HepG2 (cell line): Measurements from ENCODE around the gene PUS3. TPM values are rescaled to one million over a fixed set of nuclear protein-coding genes. Genes with fewer than 3 reads are reported as not detected.

ENCODE experiments used
- ARID2 ChIP-seq: sonication (generic); formaldehyde crosslinking; IDR thresholded peaks from 2 replicates; pipeline ENCODE4 v1.8.1; 2022; ENCODE audit warnings: mild to moderate bottlenecking, missing genetic modification reagents, borderline replicate concordance
- DMAP1 ChIP-seq: IDR thresholded peaks from 2 replicates; pipeline ENCODE4 v1.6.1; 2016
- FOXM1 ChIP-seq: sonication (generic); formaldehyde crosslinking; IDR thresholded peaks from 2 replicates; pipeline ENCODE4 v1.5.0; 2020; ENCODE audit warnings: missing genetic modification reagents
- KDM3A ChIP-seq: IDR thresholded peaks from 2 replicates; pipeline ENCODE4 v1.6.1; 2018; ENCODE audit warnings: low read depth, missing compliant biosample characterization
- MEIS2 ChIP-seq: sonication (generic); formaldehyde crosslinking; IDR thresholded peaks from 2 replicates; pipeline ENCODE4 v1.9.0; 2021; ENCODE audit warnings: mild to moderate bottlenecking, missing genetic modification reagents
- SALL2 ChIP-seq: sonication (generic); formaldehyde crosslinking; IDR thresholded peaks from 2 replicates; pipeline ENCODE4 v1.8.1; 2023; ENCODE audit warnings: mild to moderate bottlenecking, missing genetic modification reagents, inconsistent platforms
- SRSF1 ChIP-seq: fragments of 200-400 bp; formaldehyde crosslinking; optimal IDR thresholded peaks from 2 replicates; pipeline ENCODE3; 2017; ENCODE audit warnings: mild to moderate bottlenecking, low read depth, low read length, moderate library complexity
- ZNF17 ChIP-seq: sonication (generic); formaldehyde crosslinking; IDR thresholded peaks from 2 replicates; pipeline ENCODE4 v1.5.0; 2020; ENCODE audit warnings: mild to moderate bottlenecking, missing genetic modification reagents
- ZNF552 ChIP-seq: sonication (generic); formaldehyde crosslinking; IDR thresholded peaks from 2 replicates; pipeline ENCODE4 v1.9.0; 2022; ENCODE audit warnings: missing genetic modification reagents, mild to moderate bottlenecking, borderline replicate concordance
- polyA plus RNA-seq, 8 experiments: library from polyadenylated mRNA; depleted of rRNA in 3 of 8; stranded (reverse) in 7 of 8; unstranded in 1 of 8; fragments of >200 nt; fragmentation: Illumina TruSeq in 4 of 8; extraction: Trizol in 4 of 8; gene quantifications; 2 replicates each; pipeline versions ENCODE4 v1.2.1 to v1.2.3, GENCODE V29; 2011 to 2016; ENCODE audit warnings: low read depth in 4 of 8, missing spikeins in 1 of 8, mixed read lengths in 1 of 8; ENCODE audit not compliant: insufficient read depth in 1 of 8
- total RNA-seq, 5 experiments: library from RNA; depleted of rRNA; stranded (reverse); fragments of >200 nt; fragmentation: Illumina TruSeq; extraction: Trizol; gene quantifications; 2 replicates each; pipeline ENCODE4 v1.2.3, GENCODE V29; 2016; ENCODE audit warnings: low read depth in 1 of 5
- TF ChIP-seq, protein P1 (sequence below): IDR thresholded peaks from 2 replicates; pipeline ENCODE4 v1.4.0; 2020; ENCODE audit warnings: mild to moderate bottlenecking, missing genetic modification reagents
- TF ChIP-seq, protein P2 (sequence below): sonication (generic); formaldehyde crosslinking; IDR thresholded peaks from 2 replicates; pipeline ENCODE4 v1.9.0; 2021; ENCODE audit warnings: missing genetic modification reagents, borderline replicate concordance
- TF ChIP-seq, protein P3 (sequence below): sonication (generic); formaldehyde crosslinking; IDR thresholded peaks from 2 replicates; pipeline ENCODE4 v1.4.0; 2020; ENCODE audit warnings: missing genetic modification reagents
- TF ChIP-seq, protein P4 (sequence below): sonication (generic); formaldehyde crosslinking; IDR thresholded peaks from 2 replicates; pipeline ENCODE4 v1.8.0; 2022; ENCODE audit warnings: mild to moderate bottlenecking, missing genetic modification reagents, moderate library complexity
- TF ChIP-seq, protein P5 (sequence below): sonication (generic); formaldehyde crosslinking; IDR thresholded peaks from 2 replicates; pipeline ENCODE4 v1.4.0; 2020; ENCODE audit warnings: missing genetic modification reagents, mild to moderate bottlenecking, borderline replicate concordance

PUS3 gene
- total and polyA plus RNA-seq, 2 of the 13 experiments (the other 11 are each of a cell fraction or from before 2014, with no cell fraction given) = 6.0 to 18.2 TPM

DNA sequence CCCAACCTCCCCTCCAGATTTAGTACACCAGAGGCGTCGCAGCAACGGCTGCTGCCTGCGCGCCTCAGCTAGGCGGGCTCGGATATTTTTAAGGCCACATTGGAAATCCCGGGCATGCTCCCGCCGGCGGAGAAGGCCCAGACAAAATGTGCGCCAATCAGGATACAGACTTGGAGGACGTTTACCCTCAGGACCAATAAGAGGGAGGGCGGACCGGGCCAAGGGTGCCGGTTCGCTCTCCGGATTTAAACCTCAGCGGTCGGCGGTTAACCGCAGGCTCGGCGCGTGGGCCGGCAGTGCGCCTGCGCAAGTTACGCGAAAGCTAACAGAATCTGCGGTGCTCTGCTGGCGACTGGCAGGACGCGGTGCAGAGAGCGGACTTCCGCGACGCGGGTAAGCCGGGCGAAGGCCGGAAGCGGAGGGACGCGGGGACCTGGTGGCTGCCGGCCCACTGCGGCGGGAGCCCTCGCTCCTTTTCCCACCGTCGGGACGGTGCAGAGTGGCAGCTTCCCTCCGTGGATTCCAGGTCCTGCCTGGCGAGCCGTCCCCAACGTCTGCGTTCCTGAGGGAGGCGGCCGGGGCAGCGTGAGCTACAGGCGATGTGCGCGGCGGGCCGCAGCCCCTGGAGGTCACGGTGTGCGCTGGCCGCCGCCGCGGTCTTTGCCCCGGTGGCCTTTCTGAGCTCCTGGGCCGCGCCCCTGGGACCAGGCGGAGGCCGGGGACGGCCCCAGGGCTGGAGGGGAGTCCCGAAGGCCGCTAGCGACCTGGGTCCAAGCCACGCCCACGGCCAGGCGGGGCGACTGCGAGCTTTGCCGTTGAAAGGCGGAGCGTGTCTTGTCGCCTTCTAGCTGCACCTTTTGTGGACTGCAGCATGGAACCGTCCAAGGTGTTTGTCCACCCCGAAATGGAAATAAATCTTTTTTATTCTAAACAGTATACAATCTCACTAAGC, 15.4 kb downstream of the PUS3 start, which contains the start of gene HYLS1 (continued):
- TF ChIP-seq DMAP1 (CRISPR knock-in tag) (peak; percentile 60), SALL2 (CRISPR knock-in tag) (peak; percentile 22; the same call in 1 of the 2 replicates), FOXM1 (CRISPR knock-in tag) (0 out of 2 replicates have a peak, but pooled peaks have one; percentile 25), ARID2 (CRISPR knock-in tag) (no peak), KDM3A (0 out of 2 replicates have a peak, but pooled peaks have one; percentile 29), ZNF552 (peak; percentile 84), MEIS2 (no peak), ZNF17 (CRISPR knock-in tag) (no peak), SRSF1 (no peak)
- TF ChIP-seq, protein P1, sequence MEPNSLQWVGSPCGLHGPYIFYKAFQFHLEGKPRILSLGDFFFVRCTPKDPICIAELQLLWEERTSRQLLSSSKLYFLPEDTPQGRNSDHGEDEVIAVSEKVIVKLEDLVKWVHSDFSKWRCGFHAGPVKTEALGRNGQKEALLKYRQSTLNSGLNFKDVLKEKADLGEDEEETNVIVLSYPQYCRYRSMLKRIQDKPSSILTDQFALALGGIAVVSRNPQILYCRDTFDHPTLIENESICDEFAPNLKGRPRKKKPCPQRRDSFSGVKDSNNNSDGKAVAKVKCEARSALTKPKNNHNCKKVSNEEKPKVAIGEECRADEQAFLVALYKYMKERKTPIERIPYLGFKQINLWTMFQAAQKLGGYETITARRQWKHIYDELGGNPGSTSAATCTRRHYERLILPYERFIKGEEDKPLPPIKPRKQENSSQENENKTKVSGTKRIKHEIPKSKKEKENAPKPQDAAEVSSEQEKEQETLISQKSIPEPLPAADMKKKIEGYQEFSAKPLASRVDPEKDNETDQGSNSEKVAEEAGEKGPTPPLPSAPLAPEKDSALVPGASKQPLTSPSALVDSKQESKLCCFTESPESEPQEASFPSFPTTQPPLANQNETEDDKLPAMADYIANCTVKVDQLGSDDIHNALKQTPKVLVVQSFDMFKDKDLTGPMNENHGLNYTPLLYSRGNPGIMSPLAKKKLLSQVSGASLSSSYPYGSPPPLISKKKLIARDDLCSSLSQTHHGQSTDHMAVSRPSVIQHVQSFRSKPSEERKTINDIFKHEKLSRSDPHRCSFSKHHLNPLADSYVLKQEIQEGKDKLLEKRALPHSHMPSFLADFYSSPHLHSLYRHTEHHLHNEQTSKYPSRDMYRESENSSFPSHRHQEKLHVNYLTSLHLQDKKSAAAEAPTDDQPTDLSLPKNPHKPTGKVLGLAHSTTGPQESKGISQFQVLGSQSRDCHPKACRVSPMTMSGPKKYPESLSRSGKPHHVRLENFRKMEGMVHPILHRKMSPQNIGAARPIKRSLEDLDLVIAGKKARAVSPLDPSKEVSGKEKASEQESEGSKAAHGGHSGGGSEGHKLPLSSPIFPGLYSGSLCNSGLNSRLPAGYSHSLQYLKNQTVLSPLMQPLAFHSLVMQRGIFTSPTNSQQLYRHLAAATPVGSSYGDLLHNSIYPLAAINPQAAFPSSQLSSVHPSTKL (CRISPR knock-in tag) = 0 out of 2 replicates have a peak, but pooled peaks have one; percentile 30
- TF ChIP-seq, protein P2, sequence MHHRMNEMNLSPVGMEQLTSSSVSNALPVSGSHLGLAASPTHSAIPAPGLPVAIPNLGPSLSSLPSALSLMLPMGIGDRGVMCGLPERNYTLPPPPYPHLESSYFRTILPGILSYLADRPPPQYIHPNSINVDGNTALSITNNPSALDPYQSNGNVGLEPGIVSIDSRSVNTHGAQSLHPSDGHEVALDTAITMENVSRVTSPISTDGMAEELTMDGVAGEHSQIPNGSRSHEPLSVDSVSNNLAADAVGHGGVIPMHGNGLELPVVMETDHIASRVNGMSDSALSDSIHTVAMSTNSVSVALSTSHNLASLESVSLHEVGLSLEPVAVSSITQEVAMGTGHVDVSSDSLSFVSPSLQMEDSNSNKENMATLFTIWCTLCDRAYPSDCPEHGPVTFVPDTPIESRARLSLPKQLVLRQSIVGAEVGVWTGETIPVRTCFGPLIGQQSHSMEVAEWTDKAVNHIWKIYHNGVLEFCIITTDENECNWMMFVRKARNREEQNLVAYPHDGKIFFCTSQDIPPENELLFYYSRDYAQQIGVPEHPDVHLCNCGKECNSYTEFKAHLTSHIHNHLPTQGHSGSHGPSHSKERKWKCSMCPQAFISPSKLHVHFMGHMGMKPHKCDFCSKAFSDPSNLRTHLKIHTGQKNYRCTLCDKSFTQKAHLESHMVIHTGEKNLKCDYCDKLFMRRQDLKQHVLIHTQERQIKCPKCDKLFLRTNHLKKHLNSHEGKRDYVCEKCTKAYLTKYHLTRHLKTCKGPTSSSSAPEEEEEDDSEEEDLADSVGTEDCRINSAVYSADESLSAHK (CRISPR knock-in tag) = no peak
- TF ChIP-seq, protein P3, sequence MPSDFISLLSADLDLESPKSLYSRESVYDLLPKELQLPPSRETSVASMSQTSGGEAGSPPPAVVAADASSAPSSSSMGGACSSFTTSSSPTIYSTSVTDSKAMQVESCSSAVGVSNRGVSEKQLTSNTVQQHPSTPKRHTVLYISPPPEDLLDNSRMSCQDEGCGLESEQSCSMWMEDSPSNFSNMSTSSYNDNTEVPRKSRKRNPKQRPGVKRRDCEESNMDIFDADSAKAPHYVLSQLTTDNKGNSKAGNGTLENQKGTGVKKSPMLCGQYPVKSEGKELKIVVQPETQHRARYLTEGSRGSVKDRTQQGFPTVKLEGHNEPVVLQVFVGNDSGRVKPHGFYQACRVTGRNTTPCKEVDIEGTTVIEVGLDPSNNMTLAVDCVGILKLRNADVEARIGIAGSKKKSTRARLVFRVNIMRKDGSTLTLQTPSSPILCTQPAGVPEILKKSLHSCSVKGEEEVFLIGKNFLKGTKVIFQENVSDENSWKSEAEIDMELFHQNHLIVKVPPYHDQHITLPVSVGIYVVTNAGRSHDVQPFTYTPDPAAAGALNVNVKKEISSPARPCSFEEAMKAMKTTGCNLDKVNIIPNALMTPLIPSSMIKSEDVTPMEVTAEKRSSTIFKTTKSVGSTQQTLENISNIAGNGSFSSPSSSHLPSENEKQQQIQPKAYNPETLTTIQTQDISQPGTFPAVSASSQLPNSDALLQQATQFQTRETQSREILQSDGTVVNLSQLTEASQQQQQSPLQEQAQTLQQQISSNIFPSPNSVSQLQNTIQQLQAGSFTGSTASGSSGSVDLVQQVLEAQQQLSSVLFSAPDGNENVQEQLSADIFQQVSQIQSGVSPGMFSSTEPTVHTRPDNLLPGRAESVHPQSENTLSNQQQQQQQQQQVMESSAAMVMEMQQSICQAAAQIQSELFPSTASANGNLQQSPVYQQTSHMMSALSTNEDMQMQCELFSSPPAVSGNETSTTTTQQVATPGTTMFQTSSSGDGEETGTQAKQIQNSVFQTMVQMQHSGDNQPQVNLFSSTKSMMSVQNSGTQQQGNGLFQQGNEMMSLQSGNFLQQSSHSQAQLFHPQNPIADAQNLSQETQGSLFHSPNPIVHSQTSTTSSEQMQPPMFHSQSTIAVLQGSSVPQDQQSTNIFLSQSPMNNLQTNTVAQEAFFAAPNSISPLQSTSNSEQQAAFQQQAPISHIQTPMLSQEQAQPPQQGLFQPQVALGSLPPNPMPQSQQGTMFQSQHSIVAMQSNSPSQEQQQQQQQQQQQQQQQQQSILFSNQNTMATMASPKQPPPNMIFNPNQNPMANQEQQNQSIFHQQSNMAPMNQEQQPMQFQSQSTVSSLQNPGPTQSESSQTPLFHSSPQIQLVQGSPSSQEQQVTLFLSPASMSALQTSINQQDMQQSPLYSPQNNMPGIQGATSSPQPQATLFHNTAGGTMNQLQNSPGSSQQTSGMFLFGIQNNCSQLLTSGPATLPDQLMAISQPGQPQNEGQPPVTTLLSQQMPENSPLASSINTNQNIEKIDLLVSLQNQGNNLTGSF = no peak
- TF ChIP-seq, protein P4, sequence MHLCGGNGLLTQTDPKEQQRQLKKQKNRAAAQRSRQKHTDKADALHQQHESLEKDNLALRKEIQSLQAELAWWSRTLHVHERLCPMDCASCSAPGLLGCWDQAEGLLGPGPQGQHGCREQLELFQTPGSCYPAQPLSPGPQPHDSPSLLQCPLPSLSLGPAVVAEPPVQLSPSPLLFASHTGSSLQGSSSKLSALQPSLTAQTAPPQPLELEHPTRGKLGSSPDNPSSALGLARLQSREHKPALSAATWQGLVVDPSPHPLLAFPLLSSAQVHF (CRISPR knock-in tag) = peak; percentile 84; the same call in 1 of the 2 replicates
- TF ChIP-seq, protein P5, sequence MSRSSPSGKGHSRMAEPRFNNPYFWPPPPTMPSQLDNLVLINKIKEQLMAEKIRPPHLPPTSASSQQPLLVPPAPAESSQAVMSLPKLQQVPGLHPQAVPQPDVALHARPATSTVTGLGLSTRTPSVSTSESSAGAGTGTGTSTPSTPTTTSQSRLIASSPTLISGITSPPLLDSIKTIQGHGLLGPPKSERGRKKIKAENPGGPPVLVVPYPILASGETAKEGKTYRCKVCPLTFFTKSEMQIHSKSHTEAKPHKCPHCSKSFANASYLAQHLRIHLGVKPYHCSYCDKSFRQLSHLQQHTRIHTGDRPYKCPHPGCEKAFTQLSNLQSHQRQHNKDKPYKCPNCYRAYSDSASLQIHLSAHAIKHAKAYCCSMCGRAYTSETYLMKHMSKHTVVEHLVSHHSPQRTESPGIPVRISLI = no peak
